ENCODE data around the gene CDK6.

GRCh38 chr7:92730808-92731207 lies 105.6 kb downstream of the CDK6 start:
- TF ChIP-seq, protein P1, sequence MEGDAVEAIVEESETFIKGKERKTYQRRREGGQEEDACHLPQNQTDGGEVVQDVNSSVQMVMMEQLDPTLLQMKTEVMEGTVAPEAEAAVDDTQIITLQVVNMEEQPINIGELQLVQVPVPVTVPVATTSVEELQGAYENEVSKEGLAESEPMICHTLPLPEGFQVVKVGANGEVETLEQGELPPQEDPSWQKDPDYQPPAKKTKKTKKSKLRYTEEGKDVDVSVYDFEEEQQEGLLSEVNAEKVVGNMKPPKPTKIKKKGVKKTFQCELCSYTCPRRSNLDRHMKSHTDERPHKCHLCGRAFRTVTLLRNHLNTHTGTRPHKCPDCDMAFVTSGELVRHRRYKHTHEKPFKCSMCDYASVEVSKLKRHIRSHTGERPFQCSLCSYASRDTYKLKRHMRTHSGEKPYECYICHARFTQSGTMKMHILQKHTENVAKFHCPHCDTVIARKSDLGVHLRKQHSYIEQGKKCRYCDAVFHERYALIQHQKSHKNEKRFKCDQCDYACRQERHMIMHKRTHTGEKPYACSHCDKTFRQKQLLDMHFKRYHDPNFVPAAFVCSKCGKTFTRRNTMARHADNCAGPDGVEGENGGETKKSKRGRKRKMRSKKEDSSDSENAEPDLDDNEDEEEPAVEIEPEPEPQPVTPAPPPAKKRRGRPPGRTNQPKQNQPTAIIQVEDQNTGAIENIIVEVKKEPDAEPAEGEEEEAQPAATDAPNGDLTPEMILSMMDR (IDR thresholded peaks at IDR 0.05; ENCODE audit: low read depth, low read length) = no peak
- no peak for TF ChIP-seq EZH2phosphoT487 (IDR thresholded peaks at IDR 0.05; ENCODE audit: low read depth)

Measured in OCI-LY3 (cell line).